HepG2 (cell line): ENCODE results near the gene THOC1. TPM values are rescaled to one million over a fixed set of nuclear protein-coding genes. Genes with fewer than 3 reads are reported as not detected.
A peak's percentile ranks its signal among the peaks of the same experiment; 100 is the strongest.

Experiments
- ARHGAP35 ChIP-seq: sonication (generic); formaldehyde crosslinking; IDR thresholded peaks from 2 replicates; pipeline ENCODE4 v1.9.0; 2022; ENCODE audit warnings: mild to moderate bottlenecking, inconsistent platforms, moderate library complexity, missing genetic modification reagents, borderline replicate concordance
- FIP1L1 ChIP-seq: fragments of 200-400 bp; formaldehyde crosslinking; IDR thresholded peaks from 2 replicates; pipeline ENCODE4 v1.6.1; 2018; ENCODE audit warnings: low read depth, mild to moderate bottlenecking, low read length, moderate library complexity, borderline replicate concordance; ENCODE audit not compliant: insufficient read depth
- FOXA1 ChIP-seq, 2 experiments: fragments of 450-650 bp in 1 of 2; sonication (generic) in 1 of 2; formaldehyde crosslinking in 1 of 2; IDR thresholded peaks; 2 replicates each; pipeline versions ENCODE4 v1.4.0 to v1.6.1; 2016 to 2020; ENCODE audit warnings: missing genetic modification reagents in 1 of 2
- KDM2A ChIP-seq: sonication (generic); formaldehyde crosslinking; IDR thresholded peaks from 2 replicates; pipeline ENCODE4 v1.4.0; 2020; ENCODE audit warnings: low read depth, missing genetic modification reagents, borderline replicate concordance
- MXI1 ChIP-seq: IDR thresholded peaks from 3 replicates; pipeline ENCODE4 v1.6.1; 2012; ENCODE audit warnings: low read depth, low read length, inconsistent platforms, borderline replicate concordance
- POLR2AphosphoS2 ChIP-seq: IDR thresholded peaks from 2 replicates; pipeline ENCODE4 v1.6.1; 2011; ENCODE audit warnings: low read depth, low read length, improper control_type of control experiment
- ZFYVE20 ChIP-seq: sonication (generic); formaldehyde crosslinking; IDR thresholded peaks from 2 replicates; pipeline ENCODE4 v1.8.0; 2023; ENCODE audit warnings: low read depth, mild to moderate bottlenecking, moderate library complexity, missing genetic modification reagents, borderline replicate concordance
- ZNF180 ChIP-seq: sonication (generic); formaldehyde crosslinking; IDR thresholded peaks from 2 replicates; pipeline ENCODE4 v1.4.0; 2020; ENCODE audit warnings: low read depth, missing genetic modification reagents, borderline replicate concordance
- polyA plus RNA-seq, 8 experiments: library from polyadenylated mRNA; depleted of rRNA in 3 of 8; stranded (reverse) in 7 of 8; unstranded in 1 of 8; fragments of >200 nt; fragmentation: Illumina TruSeq in 4 of 8; extraction: Trizol in 4 of 8; gene quantifications; 2 replicates each; pipeline versions ENCODE4 v1.2.1 to v1.2.3, GENCODE V29; 2011 to 2016; ENCODE audit warnings: low read depth in 4 of 8, missing spikeins in 1 of 8, mixed read lengths in 1 of 8; ENCODE audit not compliant: insufficient read depth in 1 of 8
- total RNA-seq, 5 experiments: library from RNA; depleted of rRNA; stranded (reverse); fragments of >200 nt; fragmentation: Illumina TruSeq; extraction: Trizol; gene quantifications; 2 replicates each; pipeline ENCODE4 v1.2.3, GENCODE V29; 2016; ENCODE audit warnings: low read depth in 1 of 5
- TF ChIP-seq, protein P1 (sequence below): sonication (generic); formaldehyde crosslinking; IDR thresholded peaks from 2 replicates; pipeline ENCODE4 v1.5.1; 2020; ENCODE audit warnings: mild to moderate bottlenecking, missing genetic modification reagents
- TF ChIP-seq, protein P2 (sequence below): sonication (generic); formaldehyde crosslinking; conservative IDR thresholded peaks from 2 replicates; pipeline ENCODE4 v1.8.0; 2022; ENCODE audit warnings: low read depth, missing genetic modification reagents
- TF ChIP-seq, protein P3 (sequence below): sonication (generic); formaldehyde crosslinking; IDR thresholded peaks from 2 replicates; pipeline ENCODE4 v1.5.0; 2020; ENCODE audit warnings: mild to moderate bottlenecking, missing genetic modification reagents
- TF ChIP-seq, protein P4 (sequence below): IDR thresholded peaks from 2 replicates; pipeline ENCODE4 v1.4.0; 2020; ENCODE audit warnings: mild to moderate bottlenecking, missing genetic modification reagents

The THOC1 gene
- total and polyA plus RNA-seq, 2 of the 13 experiments (the other 11 are each of a cell fraction or from before 2014, with no cell fraction given) = 40.6 to 56.7 TPM

DNA sequence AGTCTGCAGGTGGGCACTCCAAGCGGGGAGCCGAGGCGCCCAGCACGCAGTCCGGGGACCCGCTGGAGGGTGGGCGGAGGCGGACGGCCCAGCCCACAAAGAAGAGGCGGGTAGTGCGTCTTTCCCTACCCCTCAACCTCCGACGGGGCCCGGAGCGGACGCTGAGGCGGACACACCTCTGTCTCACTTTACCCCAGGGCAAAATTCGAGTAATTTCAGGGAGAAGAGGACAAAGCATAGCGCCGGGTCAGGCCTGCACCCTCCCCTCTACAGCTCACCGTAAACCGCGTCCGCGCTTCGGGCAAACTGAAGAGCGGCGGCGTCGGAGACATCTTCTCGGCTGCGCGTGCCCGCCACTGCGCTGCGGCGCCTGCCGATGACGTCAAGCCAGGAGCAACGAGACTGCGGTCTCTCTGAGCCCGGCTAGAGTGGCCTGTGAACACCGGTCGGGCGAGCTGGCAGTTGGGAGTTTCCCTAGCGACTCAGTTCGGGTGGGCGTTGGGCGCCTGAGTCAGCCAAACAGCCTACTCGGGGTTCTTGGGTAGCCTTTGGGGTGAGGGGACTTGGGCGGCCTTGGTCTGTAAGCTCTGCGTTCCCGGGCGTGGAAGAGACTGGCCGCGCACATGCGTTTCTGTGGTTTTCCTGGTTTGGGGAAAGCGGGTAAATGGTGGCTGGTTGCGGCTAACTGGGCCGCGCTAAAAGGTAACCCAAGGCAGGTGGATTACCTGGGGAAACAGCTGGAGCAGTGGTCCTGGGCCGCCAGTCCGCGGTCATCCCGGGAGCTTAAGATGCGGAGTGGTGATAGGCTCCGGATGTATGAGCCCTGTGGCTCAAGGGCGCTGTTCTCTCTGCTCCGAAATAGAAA is at the start of gene THOC1 (continued):
- TF ChIP-seq, protein P1, sequence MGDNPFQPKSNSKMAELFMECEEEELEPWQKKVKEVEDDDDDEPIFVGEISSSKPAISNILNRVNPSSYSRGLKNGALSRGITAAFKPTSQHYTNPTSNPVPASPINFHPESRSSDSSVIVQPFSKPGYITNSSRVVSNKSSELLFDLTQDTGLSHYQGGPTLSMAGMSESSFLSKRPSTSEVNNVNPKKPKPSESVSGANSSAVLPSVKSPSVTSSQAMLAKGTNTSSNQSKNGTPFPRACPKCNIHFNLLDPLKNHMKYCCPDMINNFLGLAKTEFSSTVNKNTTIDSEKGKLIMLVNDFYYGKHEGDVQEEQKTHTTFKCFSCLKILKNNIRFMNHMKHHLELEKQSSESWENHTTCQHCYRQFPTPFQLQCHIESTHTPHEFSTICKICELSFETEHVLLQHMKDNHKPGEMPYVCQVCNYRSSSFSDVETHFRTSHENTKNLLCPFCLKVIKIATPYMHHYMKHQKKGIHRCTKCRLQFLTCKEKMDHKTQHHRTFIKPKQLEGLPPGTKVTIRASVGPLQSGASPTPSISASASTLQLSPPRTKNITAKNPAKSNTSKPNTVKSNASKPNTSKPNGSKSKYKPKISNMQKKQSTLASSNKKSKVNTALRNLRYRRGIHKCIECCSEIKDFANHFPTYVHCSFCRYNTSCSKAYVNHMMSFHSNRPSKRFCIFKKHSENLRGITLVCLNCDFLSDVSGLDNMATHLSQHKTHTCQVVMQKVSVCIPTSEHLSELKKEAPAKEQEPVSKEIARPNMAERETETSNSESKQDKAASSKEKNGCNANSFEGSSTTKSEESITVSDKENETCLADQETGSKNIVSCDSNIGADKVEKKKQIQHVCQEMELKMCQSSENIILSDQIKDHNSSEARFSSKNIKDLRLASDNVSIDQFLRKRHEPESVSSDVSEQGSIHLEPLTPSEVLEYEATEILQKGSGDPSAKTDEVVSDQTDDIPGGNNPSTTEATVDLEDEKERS = peak; percentile 94
- TF ChIP-seq KDM2A (CRISPR knock-in tag) = peak; percentile 98
- TF ChIP-seq ARHGAP35 = no peak
- no peak for TF ChIP-seq ZNF180 (CRISPR knock-in tag)
- TF ChIP-seq, protein P2, sequence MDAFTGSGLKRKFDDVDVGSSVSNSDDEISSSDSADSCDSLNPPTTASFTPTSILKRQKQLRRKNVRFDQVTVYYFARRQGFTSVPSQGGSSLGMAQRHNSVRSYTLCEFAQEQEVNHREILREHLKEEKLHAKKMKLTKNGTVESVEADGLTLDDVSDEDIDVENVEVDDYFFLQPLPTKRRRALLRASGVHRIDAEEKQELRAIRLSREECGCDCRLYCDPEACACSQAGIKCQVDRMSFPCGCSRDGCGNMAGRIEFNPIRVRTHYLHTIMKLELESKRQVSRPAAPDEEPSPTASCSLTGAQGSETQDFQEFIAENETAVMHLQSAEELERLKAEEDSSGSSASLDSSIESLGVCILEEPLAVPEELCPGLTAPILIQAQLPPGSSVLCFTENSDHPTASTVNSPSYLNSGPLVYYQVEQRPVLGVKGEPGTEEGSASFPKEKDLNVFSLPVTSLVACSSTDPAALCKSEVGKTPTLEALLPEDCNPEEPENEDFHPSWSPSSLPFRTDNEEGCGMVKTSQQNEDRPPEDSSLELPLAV = no peak
- no peak for TF ChIP-seq ZFYVE20
- no peak for TF ChIP-seq POLR2AphosphoS2
- TF ChIP-seq, protein P3, sequence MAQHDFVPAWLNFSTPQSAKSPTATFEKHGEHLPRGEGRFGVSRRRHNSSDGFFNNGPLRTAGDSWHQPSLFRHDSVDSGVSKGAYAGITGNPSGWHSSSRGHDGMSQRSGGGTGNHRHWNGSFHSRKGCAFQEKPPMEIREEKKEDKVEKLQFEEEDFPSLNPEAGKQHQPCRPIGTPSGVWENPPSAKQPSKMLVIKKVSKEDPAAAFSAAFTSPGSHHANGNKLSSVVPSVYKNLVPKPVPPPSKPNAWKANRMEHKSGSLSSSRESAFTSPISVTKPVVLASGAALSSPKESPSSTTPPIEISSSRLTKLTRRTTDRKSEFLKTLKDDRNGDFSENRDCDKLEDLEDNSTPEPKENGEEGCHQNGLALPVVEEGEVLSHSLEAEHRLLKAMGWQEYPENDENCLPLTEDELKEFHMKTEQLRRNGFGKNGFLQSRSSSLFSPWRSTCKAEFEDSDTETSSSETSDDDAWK (CRISPR knock-in tag) = no peak
- TF ChIP-seq, protein P4, sequence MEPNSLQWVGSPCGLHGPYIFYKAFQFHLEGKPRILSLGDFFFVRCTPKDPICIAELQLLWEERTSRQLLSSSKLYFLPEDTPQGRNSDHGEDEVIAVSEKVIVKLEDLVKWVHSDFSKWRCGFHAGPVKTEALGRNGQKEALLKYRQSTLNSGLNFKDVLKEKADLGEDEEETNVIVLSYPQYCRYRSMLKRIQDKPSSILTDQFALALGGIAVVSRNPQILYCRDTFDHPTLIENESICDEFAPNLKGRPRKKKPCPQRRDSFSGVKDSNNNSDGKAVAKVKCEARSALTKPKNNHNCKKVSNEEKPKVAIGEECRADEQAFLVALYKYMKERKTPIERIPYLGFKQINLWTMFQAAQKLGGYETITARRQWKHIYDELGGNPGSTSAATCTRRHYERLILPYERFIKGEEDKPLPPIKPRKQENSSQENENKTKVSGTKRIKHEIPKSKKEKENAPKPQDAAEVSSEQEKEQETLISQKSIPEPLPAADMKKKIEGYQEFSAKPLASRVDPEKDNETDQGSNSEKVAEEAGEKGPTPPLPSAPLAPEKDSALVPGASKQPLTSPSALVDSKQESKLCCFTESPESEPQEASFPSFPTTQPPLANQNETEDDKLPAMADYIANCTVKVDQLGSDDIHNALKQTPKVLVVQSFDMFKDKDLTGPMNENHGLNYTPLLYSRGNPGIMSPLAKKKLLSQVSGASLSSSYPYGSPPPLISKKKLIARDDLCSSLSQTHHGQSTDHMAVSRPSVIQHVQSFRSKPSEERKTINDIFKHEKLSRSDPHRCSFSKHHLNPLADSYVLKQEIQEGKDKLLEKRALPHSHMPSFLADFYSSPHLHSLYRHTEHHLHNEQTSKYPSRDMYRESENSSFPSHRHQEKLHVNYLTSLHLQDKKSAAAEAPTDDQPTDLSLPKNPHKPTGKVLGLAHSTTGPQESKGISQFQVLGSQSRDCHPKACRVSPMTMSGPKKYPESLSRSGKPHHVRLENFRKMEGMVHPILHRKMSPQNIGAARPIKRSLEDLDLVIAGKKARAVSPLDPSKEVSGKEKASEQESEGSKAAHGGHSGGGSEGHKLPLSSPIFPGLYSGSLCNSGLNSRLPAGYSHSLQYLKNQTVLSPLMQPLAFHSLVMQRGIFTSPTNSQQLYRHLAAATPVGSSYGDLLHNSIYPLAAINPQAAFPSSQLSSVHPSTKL (CRISPR knock-in tag) = peak; percentile 71
- no peak for TF ChIP-seq FIP1L1
- no peak for TF ChIP-seq FOXA1 (IDR thresholded peaks at IDR 0.05)
- no peak for TF ChIP-seq FOXA1 (CRISPR knock-in tag; IDR thresholded peaks at IDR 0.05)
- TF ChIP-seq MXI1 = peak; percentile 88; the same call in 1 of the 3 replicates
